ENCODE data around the gene NRARP. TPM values are rescaled to one million over a fixed set of nuclear protein-coding genes. Genes with fewer than 3 reads are reported as not detected.
A peak's percentile ranks its signal among the peaks of the same experiment; 100 is the strongest.
"Not testable (repeated sequence)": the region's sequence is repeated elsewhere in the genome, so short reads cannot be mapped to it uniquely, and the experiment has no call there.

The NRARP gene
- total RNA-seq, 2 experiments from 2014 or later, result 0.96 to 1.4 TPM

DNA sequence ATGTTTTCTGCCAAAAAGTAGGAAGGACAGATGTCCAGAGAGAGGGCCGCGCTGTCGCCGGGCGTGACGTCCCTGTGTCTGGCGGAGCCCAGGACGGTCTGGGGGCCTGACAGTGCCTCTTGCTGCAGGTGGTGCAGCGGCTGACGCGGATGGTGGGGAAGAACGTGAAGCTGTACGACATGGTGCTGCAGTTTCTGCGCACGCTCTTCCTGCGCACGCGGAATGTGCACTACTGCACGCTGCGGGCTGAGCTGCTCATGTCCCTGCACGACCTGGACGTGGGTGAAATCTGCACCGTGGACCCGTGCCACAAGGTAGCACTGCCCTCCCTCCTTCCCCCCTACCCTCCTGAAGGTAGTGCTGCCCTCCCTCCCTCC lies 39.2 kb downstream of the NRARP start:
- Mint-ChIP-seq H3K27me3 (no peaks in the 10 kb centered on the region), H3K4me3 (no peak overlapping the region), H3K4me1 (ENCODE audit: low read depth) (no peaks in the 10 kb centered on the region), H3K27ac (no peak overlapping the region), H3K36me3 (ENCODE audit: low read depth) (peaks cover 35% of the 10 kb centered on the region), H3K9me3 (no peaks in the 10 kb centered on the region)
- no peaks in the 10 kb centered on the region for H3K4me1 ChIP-seq (ENCODE audit: insufficient read depth, low read length)
- peaks cover 45% of the 10 kb centered on the region for H3K36me3 ChIP-seq (ENCODE audit: insufficient read depth, low read length)
- H3K4me3 ChIP-seq (ENCODE audit: low read length), result no peak overlapping the region
- POLR2A ChIA-PET, result no interaction called here
- intact Hi-C loops (cut with DNase I, micrococcal nuclease), result loop anchor here in 1 of 2 experiments (2.0 kb wide), 1 partner anchor 26 kb away; no protein-coding TSS in a partner anchor
- TF ChIP-seq, protein P1, sequence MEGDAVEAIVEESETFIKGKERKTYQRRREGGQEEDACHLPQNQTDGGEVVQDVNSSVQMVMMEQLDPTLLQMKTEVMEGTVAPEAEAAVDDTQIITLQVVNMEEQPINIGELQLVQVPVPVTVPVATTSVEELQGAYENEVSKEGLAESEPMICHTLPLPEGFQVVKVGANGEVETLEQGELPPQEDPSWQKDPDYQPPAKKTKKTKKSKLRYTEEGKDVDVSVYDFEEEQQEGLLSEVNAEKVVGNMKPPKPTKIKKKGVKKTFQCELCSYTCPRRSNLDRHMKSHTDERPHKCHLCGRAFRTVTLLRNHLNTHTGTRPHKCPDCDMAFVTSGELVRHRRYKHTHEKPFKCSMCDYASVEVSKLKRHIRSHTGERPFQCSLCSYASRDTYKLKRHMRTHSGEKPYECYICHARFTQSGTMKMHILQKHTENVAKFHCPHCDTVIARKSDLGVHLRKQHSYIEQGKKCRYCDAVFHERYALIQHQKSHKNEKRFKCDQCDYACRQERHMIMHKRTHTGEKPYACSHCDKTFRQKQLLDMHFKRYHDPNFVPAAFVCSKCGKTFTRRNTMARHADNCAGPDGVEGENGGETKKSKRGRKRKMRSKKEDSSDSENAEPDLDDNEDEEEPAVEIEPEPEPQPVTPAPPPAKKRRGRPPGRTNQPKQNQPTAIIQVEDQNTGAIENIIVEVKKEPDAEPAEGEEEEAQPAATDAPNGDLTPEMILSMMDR (IDR thresholded peaks at IDR 0.05), result no peak
- DNase-seq (peak in 1 of 14 experiments; percentile 25), ATAC-seq (ENCODE audit: poor library complexity) (no peak)
- no peak overlapping the region for H3K27ac ChIP-seq (ENCODE audit: low read depth in 1 of 2, low read length in 2 of 2)
- no peaks in the 10 kb centered on the region for H3K27me3 ChIP-seq (ENCODE audit: control insufficient read depth in 1 of 2, insufficient read depth in 2 of 2, low read length in 2 of 2)
- CTCF ChIA-PET, result interaction anchor here (1.3 kb wide), 1 partner anchor 26 kb away, joined by 5 read pairs; no protein-coding TSS in a partner anchor
- H3K9me3 ChIP-seq (ENCODE audit: control insufficient read depth in 1 of 2, insufficient read depth in 1 of 2, low read length in 2 of 2), result no peaks in the 10 kb centered on the region

DNA sequence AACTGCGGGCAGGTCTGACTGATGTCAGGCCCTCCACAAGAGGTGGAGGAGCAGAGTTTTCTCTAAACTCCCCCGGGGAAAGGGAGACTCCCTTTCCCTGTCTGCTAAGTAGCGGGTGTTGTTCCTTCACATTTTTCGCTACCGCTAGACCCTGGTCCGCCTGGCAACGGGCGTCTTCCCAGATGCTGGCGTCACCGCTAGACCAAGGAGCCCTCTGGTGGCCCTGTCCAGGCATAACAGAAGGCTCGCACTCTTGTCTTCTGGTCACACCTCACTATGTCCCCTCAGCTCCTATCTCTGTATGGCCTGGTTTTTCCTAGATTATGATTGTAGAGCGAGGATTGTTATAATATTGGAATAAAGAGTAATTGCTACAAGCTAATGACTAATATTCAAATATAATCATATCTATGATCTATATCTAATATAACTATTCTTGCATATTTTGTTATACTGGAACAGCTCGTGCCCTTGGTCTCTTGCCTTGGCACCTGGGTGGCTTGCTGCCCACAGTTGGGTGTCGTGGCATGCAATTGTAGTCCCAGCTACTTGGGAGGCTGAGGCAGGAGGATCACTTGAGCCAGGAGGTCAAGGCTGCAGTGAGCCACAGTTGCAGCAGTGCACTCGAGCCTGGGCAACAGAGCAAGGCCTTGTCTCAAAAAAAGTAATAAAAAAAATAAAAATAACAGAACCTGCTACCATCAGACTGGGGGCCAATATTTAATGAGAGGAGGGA lies 39.7 kb downstream of the NRARP start:
- peaks cover 45% of the 10 kb centered on the region for H3K36me3 ChIP-seq (ENCODE audit: insufficient read depth, low read length)
- H3K4me1 ChIP-seq (ENCODE audit: insufficient read depth, low read length); H3K4me1 Mint-ChIP-seq (ENCODE audit: low read depth); H3K27ac Mint-ChIP-seq; H3K9me3 ChIP-seq (ENCODE audit: control insufficient read depth in 1 of 2, insufficient read depth in 1 of 2, low read length in 2 of 2); POLR2A ChIA-PET; ATAC-seq (ENCODE audit: poor library complexity); H3K27me3 ChIP-seq (ENCODE audit: control insufficient read depth in 1 of 2, insufficient read depth in 2 of 2, low read length in 2 of 2); H3K27ac ChIP-seq (ENCODE audit: low read depth in 1 of 2, low read length in 2 of 2); DNase-seq; H3K4me3 Mint-ChIP-seq; H3K27me3 Mint-ChIP-seq; H3K9me3 Mint-ChIP-seq; H3K4me3 ChIP-seq (ENCODE audit: low read length): not testable (repeated sequence)
- TF ChIP-seq, protein P1 (IDR thresholded peaks at IDR 0.05), result peak; percentile 45
- CTCF ChIA-PET, result interaction anchor here (1.3 kb wide), 1 partner anchor 26 kb away, joined by 5 read pairs; no protein-coding TSS in a partner anchor
- intact Hi-C loops (cut with DNase I, micrococcal nuclease), result loop anchor here in 1 of 2 experiments (2.0 kb wide), 1 partner anchor 26 kb away; no protein-coding TSS in a partner anchor
- H3K36me3 Mint-ChIP-seq (ENCODE audit: low read depth), result peaks cover 30% of the 10 kb centered on the region

DNA sequence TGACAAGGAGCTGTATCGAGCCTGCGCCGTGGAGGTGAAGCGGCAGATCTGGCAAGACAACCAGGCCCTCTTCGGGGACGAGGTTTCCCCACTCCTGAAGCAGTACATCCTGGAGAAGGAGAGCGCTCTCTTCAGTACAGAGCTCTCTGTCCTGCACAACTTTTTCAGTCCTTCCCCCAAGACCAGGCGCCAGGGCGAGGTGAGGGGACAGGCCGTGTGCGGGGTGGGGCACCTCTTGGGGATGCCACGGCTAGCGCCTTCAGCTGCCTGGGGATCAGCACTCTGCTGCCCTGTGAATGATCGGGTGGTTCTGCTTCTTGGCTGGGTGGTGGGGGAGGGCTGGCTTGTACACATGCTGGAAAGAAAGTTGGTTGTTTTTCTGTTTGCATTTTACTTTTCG lies 45.2 kb downstream of the NRARP start:
- TF ChIP-seq, protein P1 (IDR thresholded peaks at IDR 0.05), result no peak
- peaks cover 20% of the 10 kb centered on the region for H3K36me3 ChIP-seq (ENCODE audit: insufficient read depth, low read length)
- H3K27ac Mint-ChIP-seq, result no peak overlapping the region
- ChIA-PET POLR2A (interaction anchor here (0.6 to 4.7 kb wide), 3 partner anchors 17 to 171 kb away, joined by 3 to 63 read pairs (median 11); partner anchors contain the start of genes MAN1B1 and TUBB4B), CTCF (interaction anchor here (0.9 to 2.1 kb wide), 2 partner anchors 20 to 45 kb away, joined by 3 to 7 read pairs; partner anchors contain the start of gene NRARP)
- H3K4me1 ChIP-seq (ENCODE audit: insufficient read depth, low read length), result peaks cover 25% of the 10 kb centered on the region
- no peaks in the 10 kb centered on the region for H3K9me3 Mint-ChIP-seq
- H3K27me3 ChIP-seq (ENCODE audit: control insufficient read depth in 1 of 2, insufficient read depth in 2 of 2, low read length in 2 of 2), result no peaks in the 10 kb centered on the region
- peaks cover 18% of the 10 kb centered on the region for H3K36me3 Mint-ChIP-seq (ENCODE audit: low read depth)
- intact Hi-C loops (cut with DNase I, micrococcal nuclease), result loop anchor here in 1 of 2 experiments (5.0 kb wide), 1 partner anchor 1290 kb away; no protein-coding TSS in a partner anchor
- no peak for ATAC-seq (ENCODE audit: poor library complexity)
- peak overlapping the region; percentile 94 for H3K4me3 Mint-ChIP-seq
- no peaks in the 10 kb centered on the region for H3K27me3 Mint-ChIP-seq
- H3K4me1 Mint-ChIP-seq (ENCODE audit: low read depth), result peaks cover 16% of the 10 kb centered on the region
- H3K9me3 ChIP-seq (ENCODE audit: control insufficient read depth in 1 of 2, insufficient read depth in 1 of 2, low read length in 2 of 2), result no peaks in the 10 kb centered on the region
- H3K27ac ChIP-seq (ENCODE audit: low read depth in 1 of 2, low read length in 2 of 2), result no peak overlapping the region
- H3K4me3 ChIP-seq (ENCODE audit: low read length), result no peak overlapping the region
- peak in 1 of 14 experiments; percentile 1 for DNase-seq
